K562 (cell line): ENCODE results near the gene GIPR. TPM values are rescaled to one million over a fixed set of nuclear protein-coding genes. Genes with fewer than 3 reads are reported as not detected.

Experiments used
- ATF2 ChIP-seq: sonication (generic); formaldehyde crosslinking; IDR thresholded peaks from 2 replicates; pipeline ENCODE4 v1.8.1; 2022; ENCODE audit warnings: missing genetic modification reagents
- CREB3L1 ChIP-seq: fragments of 450-650 bp; IDR thresholded peaks from 2 replicates; pipeline ENCODE4 v1.6.1; 2014; ENCODE audit warnings: low read depth, mild to moderate bottlenecking, moderate library complexity, borderline replicate concordance
- DACH1 ChIP-seq: fragments of 450-650 bp; IDR thresholded peaks from 2 replicates; pipeline ENCODE4 v1.6.1; 2018; ENCODE audit not compliant: partially characterized antibody
- PPARD ChIP-seq: fragments of 250-450 bp; sonication (Bioruptor Pico); IDR thresholded peaks from 2 replicates; pipeline ENCODE4 v1.8.0; 2022; ENCODE audit warnings: inconsistent platforms, mild to moderate bottlenecking, moderate library complexity
- SAP30 ChIP-seq: fragments of 200-600 bp; sonication (generic); IDR thresholded peaks from 2 replicates; pipeline ENCODE4 v1.6.1; 2012; ENCODE audit warnings: borderline replicate concordance, low read depth, mild to moderate bottlenecking, moderate library complexity, low read length, control low read depth, inconsistent platforms; ENCODE audit not compliant: insufficient read depth, poor library complexity, severe bottlenecking
- TFAP4 ChIP-seq: sonication (generic); formaldehyde crosslinking; IDR thresholded peaks from 2 replicates; pipeline ENCODE4 v1.8.0; 2022; ENCODE audit warnings: missing genetic modification reagents, mild to moderate bottlenecking, moderate library complexity, borderline replicate concordance
- polyA plus RNA-seq, 8 experiments: library from polyadenylated mRNA; depleted of rRNA in 4 of 8; stranded (reverse) in 5 of 8; unstranded in 3 of 8; fragments of >200 nt; fragmentation: Nextera tagmentation in 2 of 8; fragmentation: Illumina TruSeq in 1 of 8; extraction: Ambion mirVana in 2 of 8; extraction: Trizol in 1 of 8; gene quantifications; 2 replicates each; pipeline versions ENCODE4 v1.2.1 to v1.2.3, GENCODE V29; 2011 to 2014; ENCODE audit warnings: inconsistent platforms in 1 of 8, missing spikeins in 1 of 8
- total RNA-seq, 7 experiments: library from RNA; depleted of rRNA in 6 of 7; stranded (reverse); fragments of >200 nt in 6 of 7; fragmentation: Illumina TruSeq in 2 of 7; extraction: Trizol in 2 of 7; gene quantifications; 2 replicates each; pipeline versions ENCODE4 v1.2.1 to v1.2.3, GENCODE V29; 2011 to 2021; ENCODE audit warnings: low replicate concordance in 1 of 7
- TF ChIP-seq, protein P1 (sequence below): fragments of 200-600 bp; sonication (generic); IDR thresholded peaks from one replicate; pipeline ENCODE4 v1.6.1; 2012; ENCODE audit warnings: mild to moderate bottlenecking, low read depth, low read length, inconsistent platforms

Gene GIPR
- total and polyA plus RNA-seq, 9 of the 15 experiments (the other 6 are each of a cell fraction or from before 2014, with no cell fraction given), result 2.2 to 26.8 (median 12.7) TPM

DNA sequence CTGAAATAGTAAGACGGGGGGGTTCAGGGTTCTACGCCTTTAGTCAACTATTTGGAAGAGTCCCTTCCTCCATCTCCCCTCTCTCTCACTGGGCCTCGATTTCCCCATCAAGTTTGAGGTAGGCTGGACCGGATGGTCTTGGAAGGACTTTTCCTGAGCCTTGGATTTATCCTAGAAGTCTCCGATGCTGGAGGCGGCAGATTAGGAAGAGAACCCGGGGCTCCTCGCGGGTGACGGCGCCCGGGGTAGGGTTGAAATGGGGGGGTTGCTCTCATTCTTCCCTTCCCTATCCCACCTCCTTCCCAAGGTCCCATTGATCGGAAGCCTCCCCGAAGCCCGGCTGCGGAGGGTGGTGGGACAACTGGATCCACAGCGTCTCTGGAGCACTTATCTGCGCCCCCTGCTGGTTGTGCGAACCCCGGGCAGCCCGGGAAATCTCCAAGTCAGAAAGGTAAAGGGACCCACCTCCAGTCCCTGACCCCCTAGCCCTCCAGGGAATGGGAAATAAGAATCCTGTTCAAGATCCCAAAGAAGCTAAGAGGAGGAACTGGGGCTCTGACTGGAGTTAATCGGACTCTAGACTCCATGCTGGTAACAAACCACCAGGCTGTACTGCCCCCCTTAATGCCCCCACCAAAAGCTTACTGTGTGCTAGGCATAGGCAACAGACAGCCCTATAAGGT lies 25.2 kb downstream of the GIPR start (continued):
- TF ChIP-seq, protein P1, sequence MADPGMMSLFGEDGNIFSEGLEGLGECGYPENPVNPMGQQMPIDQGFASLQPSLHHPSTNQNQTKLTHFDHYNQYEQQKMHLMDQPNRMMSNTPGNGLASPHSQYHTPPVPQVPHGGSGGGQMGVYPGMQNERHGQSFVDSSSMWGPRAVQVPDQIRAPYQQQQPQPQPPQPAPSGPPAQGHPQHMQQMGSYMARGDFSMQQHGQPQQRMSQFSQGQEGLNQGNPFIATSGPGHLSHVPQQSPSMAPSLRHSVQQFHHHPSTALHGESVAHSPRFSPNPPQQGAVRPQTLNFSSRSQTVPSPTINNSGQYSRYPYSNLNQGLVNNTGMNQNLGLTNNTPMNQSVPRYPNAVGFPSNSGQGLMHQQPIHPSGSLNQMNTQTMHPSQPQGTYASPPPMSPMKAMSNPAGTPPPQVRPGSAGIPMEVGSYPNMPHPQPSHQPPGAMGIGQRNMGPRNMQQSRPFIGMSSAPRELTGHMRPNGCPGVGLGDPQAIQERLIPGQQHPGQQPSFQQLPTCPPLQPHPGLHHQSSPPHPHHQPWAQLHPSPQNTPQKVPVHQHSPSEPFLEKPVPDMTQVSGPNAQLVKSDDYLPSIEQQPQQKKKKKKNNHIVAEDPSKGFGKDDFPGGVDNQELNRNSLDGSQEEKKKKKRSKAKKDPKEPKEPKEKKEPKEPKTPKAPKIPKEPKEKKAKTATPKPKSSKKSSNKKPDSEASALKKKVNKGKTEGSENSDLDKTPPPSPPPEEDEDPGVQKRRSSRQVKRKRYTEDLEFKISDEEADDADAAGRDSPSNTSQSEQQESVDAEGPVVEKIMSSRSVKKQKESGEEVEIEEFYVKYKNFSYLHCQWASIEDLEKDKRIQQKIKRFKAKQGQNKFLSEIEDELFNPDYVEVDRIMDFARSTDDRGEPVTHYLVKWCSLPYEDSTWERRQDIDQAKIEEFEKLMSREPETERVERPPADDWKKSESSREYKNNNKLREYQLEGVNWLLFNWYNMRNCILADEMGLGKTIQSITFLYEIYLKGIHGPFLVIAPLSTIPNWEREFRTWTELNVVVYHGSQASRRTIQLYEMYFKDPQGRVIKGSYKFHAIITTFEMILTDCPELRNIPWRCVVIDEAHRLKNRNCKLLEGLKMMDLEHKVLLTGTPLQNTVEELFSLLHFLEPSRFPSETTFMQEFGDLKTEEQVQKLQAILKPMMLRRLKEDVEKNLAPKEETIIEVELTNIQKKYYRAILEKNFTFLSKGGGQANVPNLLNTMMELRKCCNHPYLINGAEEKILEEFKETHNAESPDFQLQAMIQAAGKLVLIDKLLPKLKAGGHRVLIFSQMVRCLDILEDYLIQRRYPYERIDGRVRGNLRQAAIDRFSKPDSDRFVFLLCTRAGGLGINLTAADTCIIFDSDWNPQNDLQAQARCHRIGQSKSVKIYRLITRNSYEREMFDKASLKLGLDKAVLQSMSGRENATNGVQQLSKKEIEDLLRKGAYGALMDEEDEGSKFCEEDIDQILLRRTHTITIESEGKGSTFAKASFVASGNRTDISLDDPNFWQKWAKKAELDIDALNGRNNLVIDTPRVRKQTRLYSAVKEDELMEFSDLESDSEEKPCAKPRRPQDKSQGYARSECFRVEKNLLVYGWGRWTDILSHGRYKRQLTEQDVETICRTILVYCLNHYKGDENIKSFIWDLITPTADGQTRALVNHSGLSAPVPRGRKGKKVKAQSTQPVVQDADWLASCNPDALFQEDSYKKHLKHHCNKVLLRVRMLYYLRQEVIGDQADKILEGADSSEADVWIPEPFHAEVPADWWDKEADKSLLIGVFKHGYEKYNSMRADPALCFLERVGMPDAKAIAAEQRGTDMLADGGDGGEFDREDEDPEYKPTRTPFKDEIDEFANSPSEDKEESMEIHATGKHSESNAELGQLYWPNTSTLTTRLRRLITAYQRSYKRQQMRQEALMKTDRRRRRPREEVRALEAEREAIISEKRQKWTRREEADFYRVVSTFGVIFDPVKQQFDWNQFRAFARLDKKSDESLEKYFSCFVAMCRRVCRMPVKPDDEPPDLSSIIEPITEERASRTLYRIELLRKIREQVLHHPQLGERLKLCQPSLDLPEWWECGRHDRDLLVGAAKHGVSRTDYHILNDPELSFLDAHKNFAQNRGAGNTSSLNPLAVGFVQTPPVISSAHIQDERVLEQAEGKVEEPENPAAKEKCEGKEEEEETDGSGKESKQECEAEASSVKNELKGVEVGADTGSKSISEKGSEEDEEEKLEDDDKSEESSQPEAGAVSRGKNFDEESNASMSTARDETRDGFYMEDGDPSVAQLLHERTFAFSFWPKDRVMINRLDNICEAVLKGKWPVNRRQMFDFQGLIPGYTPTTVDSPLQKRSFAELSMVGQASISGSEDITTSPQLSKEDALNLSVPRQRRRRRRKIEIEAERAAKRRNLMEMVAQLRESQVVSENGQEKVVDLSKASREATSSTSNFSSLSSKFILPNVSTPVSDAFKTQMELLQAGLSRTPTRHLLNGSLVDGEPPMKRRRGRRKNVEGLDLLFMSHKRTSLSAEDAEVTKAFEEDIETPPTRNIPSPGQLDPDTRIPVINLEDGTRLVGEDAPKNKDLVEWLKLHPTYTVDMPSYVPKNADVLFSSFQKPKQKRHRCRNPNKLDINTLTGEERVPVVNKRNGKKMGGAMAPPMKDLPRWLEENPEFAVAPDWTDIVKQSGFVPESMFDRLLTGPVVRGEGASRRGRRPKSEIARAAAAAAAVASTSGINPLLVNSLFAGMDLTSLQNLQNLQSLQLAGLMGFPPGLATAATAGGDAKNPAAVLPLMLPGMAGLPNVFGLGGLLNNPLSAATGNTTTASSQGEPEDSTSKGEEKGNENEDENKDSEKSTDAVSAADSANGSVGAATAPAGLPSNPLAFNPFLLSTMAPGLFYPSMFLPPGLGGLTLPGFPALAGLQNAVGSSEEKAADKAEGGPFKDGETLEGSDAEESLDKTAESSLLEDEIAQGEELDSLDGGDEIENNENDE, result no peak
- no peak for TF ChIP-seq DACH1
- TF ChIP-seq CREB3L1, result no peak
- TF ChIP-seq SAP30, result no peak
- TF ChIP-seq ATF2 (CRISPR knock-in tag), result no peak
- TF ChIP-seq PPARD, result no peak
- no peak for TF ChIP-seq TFAP4 (CRISPR knock-in tag)
